ENCODE data around the gene TCTN1.

- TF ChIP-seq CTCF (IDR thresholded peaks at IDR 0.05) (no peak), POLR2A (IDR thresholded peaks at IDR 0.05) (no peak)
These were observed 24.9 kb downstream of the TCTN1 start for GRCh38 chr12:110638796-110639195.

All from thyroid gland (tissue), 4 donors.